ENCODE measurements around the gene PHIP. TPM values are rescaled to one million over a fixed set of nuclear protein-coding genes. Genes with fewer than 3 reads are reported as not detected.

PHIP gene
- total RNA-seq, 1 experiment from 2014 or later = 53.6 TPM

GRCh38 chr6:78962448-78962847 is 115.6 kb downstream of the PHIP start:
- no peaks in the 10 kb centered on the region for H3K4me1 ChIP-seq (ENCODE audit: insufficient read depth, low read length)
- no peak overlapping the region for H3K4ac ChIP-seq (ENCODE audit: low read depth, low read length)
- no peak overlapping the region for H2BK5ac ChIP-seq (ENCODE audit: insufficient read length, low read length)
- H3K4me2 ChIP-seq (ENCODE audit: insufficient read depth, insufficient read length, low read length) = no peak overlapping the region
- H2AK5ac ChIP-seq (ENCODE audit: insufficient read length, low read length) = no peak overlapping the region
- H3K14ac ChIP-seq (ENCODE audit: insufficient read depth, low read length) = no peak overlapping the region
- H3K79me1 ChIP-seq (ENCODE audit: insufficient read depth, low read depth, low read length, poor library complexity, severe bottlenecking) = no peaks in the 10 kb centered on the region
- H2AFZ ChIP-seq (ENCODE audit: low read length) = no peak overlapping the region
- H3K9ac ChIP-seq (ENCODE audit: extremely low read depth, insufficient read length, low read length) = no peak overlapping the region
- no peak overlapping the region for H4K5ac ChIP-seq (ENCODE audit: insufficient read length, low read depth, low read length)
- H4K20me1 ChIP-seq (ENCODE audit: control insufficient read depth, insufficient read depth, insufficient read length) = no peaks in the 10 kb centered on the region
- H3K4me3 Mint-ChIP-seq = no peak overlapping the region
- H3K27me3 Mint-ChIP-seq (ENCODE audit: low read depth) = no peaks in the 10 kb centered on the region
- H3K27me3 ChIP-seq (ENCODE audit: insufficient read depth, low read length) = no peaks in the 10 kb centered on the region
- H3K56ac ChIP-seq (ENCODE audit: insufficient read length, low read depth, low read length) = no peak overlapping the region
- H4K8ac ChIP-seq (replicated peaks; ENCODE audit: insufficient read length, low read depth, low read length) = no peak overlapping the region
- H3K27ac Mint-ChIP-seq = no peak overlapping the region
- H3K23ac ChIP-seq (ENCODE audit: insufficient read length, low read depth, low read length) = no peak overlapping the region
- no peaks in the 10 kb centered on the region for H3K79me2 ChIP-seq (ENCODE audit: insufficient read depth, low read length)
- H2BK120ac ChIP-seq (ENCODE audit: low read depth, low read length, poor library complexity, severe bottlenecking) = no peak overlapping the region
- no peaks in the 10 kb centered on the region for H3K9me3 Mint-ChIP-seq
- no CpG with 5 or more reads among the region's 1 CpG for WGBS (ENCODE audit: extremely low coverage, insufficient read length, low lambda C conversion rate)
- H2BK15ac ChIP-seq (ENCODE audit: low read depth, low read length) = no peak overlapping the region
- no peaks in the 10 kb centered on the region for H3K23me2 ChIP-seq (ENCODE audit: insufficient read length, low read depth, low read length, poor library complexity, severe bottlenecking)
- H3K9me3 ChIP-seq (ENCODE audit: control insufficient read depth, low read depth, low read length) = no peaks in the 10 kb centered on the region
- H3K36me3 Mint-ChIP-seq (ENCODE audit: insufficient read depth in 1 of 3, low read depth in 3 of 3) = peaks cover 26 to 70% (median 65%) of the 10 kb centered on the region in 3 experiments
- H3K18ac ChIP-seq (ENCODE audit: insufficient read length, low read depth, low read length) = no peak overlapping the region
- no peak overlapping the region for H3T11ph ChIP-seq (ENCODE audit: low read length)
- DNase-seq = no peak
- H3K27ac ChIP-seq (ENCODE audit: insufficient read length, low read depth, low read length) = no peak overlapping the region
- H3K4me1 Mint-ChIP-seq = peaks cover 3 to 8% of the 10 kb centered on the region in 2 experiments
- H4K91ac ChIP-seq (ENCODE audit: insufficient read length, low read depth, low read length) = no peak overlapping the region
- TF ChIP-seq CTCF (conservative IDR thresholded peaks at IDR 0.05) = no peak
- H2BK12ac ChIP-seq (ENCODE audit: insufficient read length, low read depth, low read length) = no peak overlapping the region
- H2BK20ac ChIP-seq (ENCODE audit: low read depth, low read length, poor library complexity, severe bottlenecking) = no peak overlapping the region

All from H9 (cell line).